DMS114 treated with DMSO at 0.1 percent for 48 hours (cell line): ENCODE data around the gene SLC45A2.
A peak's percentile ranks its signal among the peaks of the same experiment; 100 is the strongest.

Experiments used
- DNase-seq: peaks from one replicate; lab custom pipeline; 2025; ENCODE audit not compliant: unreplicated experiment; lab: John Stamatoyannopoulos, UW

The SLC45A2 gene

DNA sequence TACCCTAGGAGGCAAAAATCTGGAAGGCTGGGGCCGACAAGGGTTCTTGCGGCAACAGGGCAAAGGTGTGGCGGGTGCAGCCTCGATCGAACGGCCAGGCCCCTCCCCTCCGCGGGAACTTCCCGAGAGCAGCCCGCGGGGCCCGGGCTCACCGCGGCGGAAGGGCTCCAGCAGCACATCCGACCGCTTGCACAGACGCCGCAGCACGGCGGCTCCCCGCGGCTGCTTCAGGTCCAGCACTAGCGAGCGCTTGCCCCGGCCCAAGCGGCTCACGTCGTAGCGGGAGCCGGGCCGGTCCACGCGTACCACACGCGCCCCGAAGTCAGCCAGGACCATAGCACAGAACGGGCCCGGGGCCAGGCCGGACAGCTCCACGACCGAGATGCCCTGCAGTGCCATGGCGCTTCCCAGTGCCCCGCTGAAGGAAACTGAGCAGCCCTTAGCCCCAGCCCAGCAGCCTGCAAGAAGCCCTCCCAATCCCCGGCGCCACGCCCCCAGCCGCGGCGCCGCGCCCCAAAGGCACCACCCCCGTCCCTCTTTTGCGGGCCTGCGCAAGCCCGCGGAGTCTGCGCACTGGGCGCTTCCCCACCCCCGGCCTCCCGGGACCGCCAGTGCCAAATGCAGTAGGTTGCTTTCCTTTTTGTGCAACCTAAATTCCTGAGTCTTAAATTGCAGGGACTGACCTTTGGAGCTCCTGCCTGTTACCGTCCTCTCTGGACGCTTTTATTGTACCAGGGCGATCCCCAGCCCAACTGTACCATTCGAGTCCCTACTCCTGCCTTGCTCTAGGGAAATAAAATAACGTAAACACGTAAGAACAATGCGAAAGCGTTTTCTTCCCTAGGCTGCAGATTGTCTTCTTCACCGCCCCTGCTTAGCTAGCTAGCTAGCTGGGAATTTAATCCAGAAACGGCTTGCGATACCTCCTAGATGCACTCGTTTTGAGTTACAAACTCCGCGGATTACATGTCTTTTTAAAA, 23.4 kb upstream of the SLC45A2 start, which contains the start of gene AMACR:
AMACR (minus strand) TSS at position 430 of the 980 bp plus-strand sequence; CDS start at position 399, 31 bp downstream.
- peak; percentile 74 for DNase-seq

DNA sequence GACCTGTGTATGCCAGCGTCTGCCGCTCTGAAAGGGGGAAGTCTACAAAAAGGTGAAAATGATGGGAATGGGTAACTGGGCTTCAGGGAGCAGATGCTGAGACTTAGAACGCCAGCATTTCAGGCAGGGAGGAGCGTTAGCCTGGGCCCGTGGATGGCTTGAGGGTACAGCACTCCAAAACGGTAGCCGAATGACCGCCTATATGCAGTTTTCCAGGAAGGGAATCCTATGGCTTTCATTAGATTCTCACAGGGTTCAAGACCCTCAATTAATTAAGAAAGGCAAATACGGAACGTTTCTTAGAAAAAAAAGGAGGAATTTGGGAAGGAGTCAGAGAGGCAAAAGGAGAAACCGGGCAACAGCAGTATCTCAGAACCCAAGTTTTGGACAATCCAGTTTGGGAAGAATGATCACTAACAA, 22.7 kb upstream of the SLC45A2 start:
- no peak for DNase-seq

DNA sequence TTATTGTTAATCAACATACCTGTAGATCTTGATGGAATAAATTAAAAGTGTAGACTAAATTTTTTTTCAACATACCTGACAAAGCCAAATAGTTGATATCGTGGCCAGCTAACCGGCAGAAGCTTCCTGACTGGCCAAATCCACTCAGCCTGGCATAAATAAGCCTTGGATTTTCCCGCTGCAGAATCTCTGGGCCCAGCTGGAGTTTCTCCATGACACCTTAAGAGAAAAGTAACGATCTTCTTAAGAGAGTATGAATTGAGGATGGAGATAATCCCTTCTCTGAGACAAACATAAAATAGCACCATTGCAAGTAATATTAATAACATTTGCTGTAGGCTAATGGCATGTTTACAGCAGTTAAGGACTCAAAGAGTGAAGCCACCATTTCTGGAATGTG, 21.2 kb upstream of the SLC45A2 start:
- no peak for DNase-seq

- DNase-seq: no peak
These were observed 20.7 kb upstream of the SLC45A2 start for GRCh38 chr5:34005211-34005610.

- no peak for DNase-seq
These were observed 19.4 kb upstream of the SLC45A2 start for GRCh38 chr5:34003941-34004340.

- no peak for DNase-seq
These were observed 18.3 kb upstream of the SLC45A2 start for GRCh38 chr5:34002629-34003328.

DNA sequence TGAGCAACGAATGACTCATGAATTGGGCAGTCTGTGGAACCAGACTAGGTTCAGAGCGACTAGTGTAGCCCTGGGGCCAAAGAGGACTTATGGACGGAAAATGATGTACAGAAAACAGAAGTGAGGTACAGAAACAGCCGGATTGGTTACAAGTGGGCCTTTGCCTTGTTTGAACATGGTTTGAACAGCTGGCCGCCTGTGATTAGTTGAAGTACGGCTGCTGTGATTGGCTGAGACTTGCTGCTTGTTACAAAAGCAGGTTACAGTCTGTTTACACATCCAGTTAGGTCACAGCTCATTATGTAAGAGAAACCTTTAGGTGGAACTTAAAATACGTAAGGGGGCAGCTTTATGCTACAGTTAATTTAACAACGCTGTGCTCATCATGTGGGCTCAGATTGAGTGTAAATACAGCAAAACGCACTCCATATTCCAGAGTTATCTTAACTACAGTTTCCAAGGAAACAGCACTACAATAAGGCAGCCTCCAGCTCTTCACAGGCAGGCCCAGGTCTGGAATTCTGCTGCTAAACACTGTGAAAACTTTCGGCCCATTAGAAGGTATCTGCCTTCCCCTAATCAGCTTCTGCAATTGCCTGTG, 16.8 kb upstream of the SLC45A2 start:
- DNase-seq: no peak

DNA sequence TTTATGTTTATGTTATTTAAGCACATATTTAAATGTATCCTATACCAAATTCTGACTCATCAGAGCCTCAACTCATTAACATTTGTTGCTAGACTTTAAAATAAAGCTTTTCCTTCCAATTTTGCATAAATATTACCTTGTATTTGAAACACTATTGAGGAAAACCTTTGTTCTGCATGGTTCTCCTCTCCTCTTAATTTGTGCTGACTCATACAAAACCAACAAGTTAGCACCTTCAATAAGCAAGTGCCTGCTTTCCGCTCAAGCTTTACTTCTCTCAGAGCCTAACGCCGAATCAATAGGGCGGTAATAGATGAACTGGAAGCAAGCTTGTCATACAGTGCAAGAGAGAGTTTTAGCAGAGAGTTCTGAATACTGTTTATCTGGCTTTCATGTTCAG, 15.5 kb upstream of the SLC45A2 start:
- DNase-seq: no peak

- DNase-seq: peak; percentile 26
These were observed 13.0 kb upstream of the SLC45A2 start for GRCh38 chr5:33997331-33997983.

DNA sequence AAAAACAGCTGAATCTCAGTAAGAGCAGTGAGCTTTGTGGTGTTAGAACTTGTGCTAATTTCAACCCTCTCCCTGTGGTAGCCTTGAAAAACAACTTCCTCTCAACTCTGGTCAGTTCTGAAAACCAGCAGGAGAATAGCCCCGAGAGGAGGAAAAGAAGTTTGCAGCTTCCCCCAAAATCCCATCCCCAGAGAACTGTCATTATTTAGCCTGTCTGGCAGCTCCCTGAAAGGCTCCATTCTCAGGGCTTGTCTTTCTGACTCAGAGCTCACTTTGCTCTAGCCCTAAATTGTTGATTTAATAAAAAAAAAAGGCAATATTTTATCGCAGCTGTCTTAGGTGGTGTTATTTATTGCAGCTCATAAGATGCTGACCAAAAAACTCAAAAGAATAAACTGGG, 11.4 kb upstream of the SLC45A2 start:
- no peak for DNase-seq

DNA sequence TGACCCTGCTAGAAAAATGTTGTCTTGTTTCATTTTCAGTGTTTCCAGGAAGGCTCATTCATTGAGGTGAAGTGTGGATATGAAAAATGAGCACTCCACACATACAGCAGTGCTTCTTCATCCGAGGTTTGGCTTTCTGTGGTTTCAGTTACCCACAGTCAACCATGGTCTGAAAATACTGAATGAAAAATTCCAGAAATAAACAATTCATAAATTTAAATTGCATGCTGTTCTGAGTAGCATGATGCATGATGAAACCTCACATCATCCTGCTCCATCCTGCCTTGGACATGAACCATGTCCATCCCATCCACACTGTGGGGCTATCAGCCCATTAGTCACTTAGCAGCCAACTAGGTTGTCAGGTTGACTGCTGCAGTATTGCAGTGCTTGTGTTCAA, 10.4 kb upstream of the SLC45A2 start:
- DNase-seq: no peak

DNA sequence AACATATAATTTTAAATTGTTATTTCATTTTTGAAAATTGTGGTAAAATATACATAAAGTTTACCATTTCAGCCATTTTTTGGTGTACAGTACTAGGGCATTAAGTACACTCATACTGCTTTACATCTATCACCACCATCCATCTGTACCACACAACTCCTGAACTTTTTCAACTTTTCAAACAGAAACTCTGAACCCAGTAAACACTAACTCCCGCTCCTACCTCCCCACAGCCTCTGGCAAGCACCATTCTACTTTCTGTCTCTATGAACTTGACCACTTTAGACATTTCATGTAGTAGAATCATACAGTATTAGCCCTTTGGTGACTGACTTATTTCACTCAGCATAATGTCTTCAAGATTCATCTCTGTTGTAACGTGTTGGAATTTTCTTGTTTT, 8.4 kb upstream of the SLC45A2 start:
- DNase-seq: no peak

GRCh38 chr5:33985447-33985846, 954 bp upstream of the SLC45A2 start:
- no peak for DNase-seq

- DNase-seq: no peak
These were observed 315 bp downstream of the SLC45A2 start for GRCh38 chr5:33984178-33984577.

DNA sequence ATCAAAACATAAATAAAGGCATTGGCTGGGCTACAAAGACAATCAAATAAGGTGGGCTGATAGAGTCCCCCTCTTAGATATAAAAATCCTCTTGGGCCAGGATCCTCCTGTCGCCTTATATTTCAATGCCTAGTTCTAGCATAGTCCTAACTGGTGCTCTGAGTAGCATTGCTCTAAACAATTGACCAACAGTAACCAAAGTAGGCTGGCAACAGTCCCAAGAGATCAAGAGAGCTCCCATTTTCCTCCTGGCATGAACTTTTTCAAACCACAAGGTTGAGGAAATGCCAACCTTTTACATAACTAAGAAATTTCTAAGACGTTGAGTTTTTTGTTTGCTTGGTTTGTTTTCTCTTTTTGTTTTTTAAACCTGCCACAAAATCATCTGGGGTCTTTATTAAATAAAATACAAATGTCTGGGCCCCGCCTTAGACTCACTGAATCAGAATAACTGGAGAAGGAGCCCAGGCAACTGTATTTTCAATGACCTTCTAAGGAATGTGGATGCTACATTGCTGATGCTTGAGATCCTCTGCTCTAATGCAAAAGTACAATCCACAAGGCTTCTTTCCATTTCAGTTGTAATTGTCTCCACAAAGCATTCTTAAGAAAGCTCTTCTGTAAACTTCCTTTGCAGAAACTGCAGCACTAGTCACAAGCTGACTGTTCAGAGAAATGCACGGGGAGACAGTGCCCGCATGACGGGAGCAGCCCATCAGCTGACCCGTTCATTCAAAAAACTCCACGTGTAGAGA, 2.9 kb downstream of the SLC45A2 start:
- no peak for DNase-seq

DNA sequence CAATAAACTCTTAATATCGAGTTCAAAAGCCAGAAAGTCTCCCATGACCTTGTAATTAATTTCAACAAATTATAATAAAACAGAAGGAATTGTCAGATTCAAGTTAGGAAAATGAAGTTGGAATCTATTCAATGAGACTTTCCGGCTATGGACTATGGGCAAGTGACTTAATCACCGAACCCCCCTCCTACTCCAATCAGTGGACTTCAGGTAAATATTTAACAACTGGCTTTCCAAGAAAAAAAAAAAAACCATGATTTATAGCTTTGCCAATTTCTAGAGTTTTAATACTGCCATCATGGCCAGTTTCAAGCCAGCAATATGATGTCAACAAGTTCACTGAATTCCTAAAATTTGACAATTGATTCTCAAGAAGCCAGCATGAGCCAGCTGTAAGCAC, 4.5 kb downstream of the SLC45A2 start:
- DNase-seq: no peak

GRCh38 chr5:33978306-33978705, 6.2 kb downstream of the SLC45A2 start:
- DNase-seq: no peak

GRCh38 chr5:33976307-33976706, 8.2 kb downstream of the SLC45A2 start:
- DNase-seq: no peak

DNA sequence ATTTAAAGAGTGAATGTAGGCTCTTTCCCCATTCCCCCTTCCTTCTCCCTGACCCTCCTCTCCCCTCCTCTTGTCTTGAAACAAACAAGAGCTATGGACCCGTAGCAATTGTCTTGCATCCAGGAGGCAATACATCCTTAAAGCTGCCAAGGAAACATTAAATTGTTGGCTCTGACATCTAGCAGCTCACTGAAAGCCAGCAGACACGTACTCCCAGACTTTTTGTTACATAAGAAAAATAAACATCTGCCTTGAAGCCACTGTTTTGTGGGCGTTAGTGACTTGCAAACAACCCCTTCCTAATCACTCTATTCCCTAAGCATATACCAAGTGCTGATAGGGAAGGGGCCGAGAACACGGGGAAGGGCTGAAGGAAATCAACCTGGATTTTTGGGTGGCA, 8.6 kb downstream of the SLC45A2 start:
- DNase-seq: no peak

DNA sequence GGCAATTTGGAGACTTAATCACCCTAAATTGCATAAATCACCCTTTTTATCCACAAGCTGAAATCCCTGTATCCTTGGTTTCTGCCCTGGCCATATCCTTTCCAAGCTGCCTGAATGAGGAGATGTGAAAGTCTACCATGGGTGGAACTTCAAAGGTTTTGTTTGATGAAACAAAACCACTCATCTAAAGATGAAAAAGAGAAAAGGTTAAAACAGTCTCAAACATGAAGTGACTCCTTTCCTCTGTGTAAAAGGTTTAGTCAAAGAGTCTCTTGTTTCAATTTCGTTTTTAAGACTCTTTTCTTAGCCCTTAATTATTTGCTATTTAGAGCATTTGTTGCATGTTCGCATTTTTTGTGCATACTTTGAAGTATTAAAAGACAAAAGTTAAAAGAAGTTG, 11.2 kb downstream of the SLC45A2 start:
- no peak for DNase-seq
